Activated CD8-positive, alpha-beta memory T cell treated with anti-CD3 and anti-CD28 coated beads, Interleukin-2, amount 50 U/mL, for 1 hour (primary cell): ENCODE data around the gene NAT14.
"Not testable (repeated sequence)": the region's sequence is repeated elsewhere in the genome, so short reads cannot be mapped to it uniquely, and the experiment has no call there.

Experiments
- DNase-seq: peaks from one replicate; pipeline ENCODE4 v3.0.0-alpha.2; 2020; ENCODE audit errors: extremely low read depth

The NAT14 gene

GRCh38 chr19:55486971-55487923, 2.3 kb downstream of the NAT14 start:
- no peak for DNase-seq

GRCh38 chr19:55487924-55488687, 3.1 kb downstream of the NAT14 start, which contains the start of gene SSC5D:
Gene SSC5D, plus strand, starts transcription at chr19:55488436. Its CDS starts 154 bp downstream, at chr19:55488590.
- no peak for DNase-seq

- DNase-seq: no peak
These were observed 4.2 kb downstream of the NAT14 start for GRCh38 chr19:55488986-55489710.

GRCh38 chr19:55489711-55490477, 4.9 kb downstream of the NAT14 start:
- no peak for DNase-seq

GRCh38 chr19:55490478-55491432, 5.8 kb downstream of the NAT14 start:
- DNase-seq: no peak

GRCh38 chr19:55491546-55492360, 6.8 kb downstream of the NAT14 start:
- DNase-seq: no peak

- DNase-seq: no peak
These were observed 7.5 kb downstream of the NAT14 start for GRCh38 chr19:55492362-55492944.

- DNase-seq: no peak
These were observed 8.2 kb downstream of the NAT14 start for GRCh38 chr19:55493052-55493644.

GRCh38 chr19:55493645-55494171, 8.7 kb downstream of the NAT14 start:
- no peak for DNase-seq

GRCh38 chr19:55494172-55494761, 9.3 kb downstream of the NAT14 start:
- no peak for DNase-seq

- no peak for DNase-seq
These were observed 10.8 kb downstream of the NAT14 start for GRCh38 chr19:55495646-55496349.

- DNase-seq: not testable (repeated sequence)
These were observed 11.8 kb downstream of the NAT14 start for GRCh38 chr19:55496820-55497219.

GRCh38 chr19:55497763-55498162, 12.8 kb downstream of the NAT14 start:
- DNase-seq: no peak

GRCh38 chr19:55498246-55498840, 13.4 kb downstream of the NAT14 start:
- no peak for DNase-seq

- DNase-seq: no peak
These were observed 15.5 kb downstream of the NAT14 start for GRCh38 chr19:55500368-55500952.
